H1 (cell line): ENCODE measurements around the gene ETNPPL. TPM values are rescaled to one million over a fixed set of nuclear protein-coding genes. Genes with fewer than 3 reads are reported as not detected.

Source experiments
- BACH1 ChIP-seq: IDR thresholded peaks from 2 replicates; pipeline ENCODE4 v1.6.1; 2012; ENCODE audit warnings: low read length, improper control_type of control experiment
- CTBP2 ChIP-seq: IDR thresholded peaks from 2 replicates; pipeline ENCODE4 v1.7.0; 2011; ENCODE audit warnings: borderline replicate concordance, mild to moderate bottlenecking, moderate library complexity, mixed read lengths, low read length; ENCODE audit not compliant: insufficient read depth, insufficient read length
- polyA plus RNA-seq, 7 experiments: library from polyadenylated mRNA; depleted of rRNA in 3 of 7; stranded (reverse) in 5 of 7; unstranded in 2 of 7; fragments of >200 nt in 5 of 7; fragments of 200-250 nt in 2 of 7; gene quantifications; 1 replicate in 5 of 7; 2 replicates in 1 of 7; 4 replicates in 1 of 7; pipeline versions ENCODE4 v1.2.1 to v1.2.3, GENCODE V29; 2011 to 2013; ENCODE audit warnings: missing spikeins in 2 of 7, mixed read lengths in 2 of 7
- total RNA-seq: library from RNA; stranded (reverse); fragmentation: NEBNext Ultra II Directional; extraction: Animal tissue kit (Norgen Biotek cat#: 25700); gene quantifications from 2 replicates; pipeline ENCODE4 v1.2.1, GENCODE V29; 2021

Gene ETNPPL
- total and polyA plus RNA-seq, 2 of the 8 experiments (the other 6 are each of a cell fraction or from before 2014, with no cell fraction given): 0.80 to 2.5 TPM

DNA sequence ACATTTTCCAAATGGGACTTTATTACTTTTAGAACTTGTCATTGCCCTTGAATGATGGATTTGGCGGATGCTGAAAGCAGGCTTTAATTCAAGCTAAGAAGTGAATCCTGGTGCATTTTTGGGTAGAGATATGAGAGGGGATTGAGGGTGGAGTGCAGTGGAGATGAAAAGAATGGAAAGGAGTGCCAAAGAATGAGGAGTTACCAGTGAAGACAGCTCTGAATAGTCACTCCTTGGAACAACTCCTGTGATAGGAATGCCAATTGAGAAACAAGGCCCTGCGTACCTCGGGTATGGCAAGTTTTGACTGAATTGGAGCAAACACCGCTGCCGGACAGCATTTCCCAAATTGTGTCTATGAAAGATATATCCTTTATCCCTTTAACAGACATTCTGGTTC, 36.5 kb upstream of the ETNPPL start (continued):
- TF ChIP-seq BACH1 (no peak), CTBP2 (no peak)
